Lower lobe of right lung (tissue), 2 donors: ENCODE data around the gene UPK1B. TPM values are rescaled to one million over a fixed set of nuclear protein-coding genes. Genes with fewer than 3 reads are reported as not detected.

Source experiments
- ATAC-seq, 2 donors: fragments of 200-7000 bp; cut with Tn5 transposase; one replicate each; pipeline ENCODE4 v1.9.1; 2020 to 2022; ENCODE audit warnings: mild to moderate bottlenecking in 2 of 2, moderate library complexity in 2 of 2
- DNase-seq: peaks from one replicate; pipeline ENCODE4 v3.0.0-alpha.2; 2020
- H3K27ac ChIP-seq: fragments of 200-600 bp; one replicate; pipeline ENCODE4 v1.8.0; 2022
- H3K27me3 ChIP-seq: fragments of 200-600 bp; one replicate; pipeline ENCODE4 v1.8.0; 2022; ENCODE audit warnings: low read depth
- H3K36me3 ChIP-seq: fragments of 200-600 bp; one replicate; pipeline ENCODE4 v1.8.0; 2022; ENCODE audit warnings: mild to moderate bottlenecking
- H3K4me1 ChIP-seq: fragments of 200-600 bp; one replicate; pipeline ENCODE4 v1.8.0; 2022
- H3K4me3 ChIP-seq: fragments of 200-600 bp; one replicate; pipeline ENCODE4 v1.8.0; 2022; ENCODE audit warnings: mild to moderate bottlenecking
- H3K9me3 ChIP-seq: fragments of 200-600 bp; one replicate; pipeline ENCODE4 v1.8.0; 2022
- CTCF ChIP-seq: fragments of 200-600 bp; IDR thresholded peaks from one replicate; pipeline ENCODE4 v1.8.0; 2022; ENCODE audit warnings: antibody characterized with exemption, mild to moderate bottlenecking
- intact Hi-C: fragments of 100-400 bp; cut with DNase I; formaldehyde crosslinking; loops from one replicate; pipeline ENCODE4 v1.11.0; 2022
- total RNA-seq: library from RNA; stranded (reverse); fragmentation: NEBNext Ultra II Directional; extraction: Animal tissue kit (Norgen Biotek cat#: 25700); gene quantifications from one replicate; pipeline ENCODE4 v1.2.1, GENCODE V29; 2021
- donor health status: DM: no; HTN: yes; CAD: no; lungs with severe emphysema.

UPK1B gene
- total RNA-seq, 1 donor from 2014 or later = not detected

- H3K9me3 ChIP-seq = no peaks in the 10 kb centered on the region
- TF ChIP-seq CTCF = no peak
- H3K4me1 ChIP-seq = no peaks in the 10 kb centered on the region
- H3K27me3 ChIP-seq = no peaks in the 10 kb centered on the region
- H3K27ac ChIP-seq = no peak overlapping the region
- H3K36me3 ChIP-seq = no peaks in the 10 kb centered on the region
- no peak for ATAC-seq
- DNase-seq = no peak
- intact Hi-C loops = no loop called here
- no peak overlapping the region for H3K4me3 ChIP-seq
Measured at GRCh38 chr3:119195151-119195476, 21.7 kb downstream of the UPK1B start.

- DNase-seq = no peak
- ATAC-seq = no peak
Measured at GRCh38 chr3:119195911-119196310, 22.5 kb downstream of the UPK1B start.

DNA sequence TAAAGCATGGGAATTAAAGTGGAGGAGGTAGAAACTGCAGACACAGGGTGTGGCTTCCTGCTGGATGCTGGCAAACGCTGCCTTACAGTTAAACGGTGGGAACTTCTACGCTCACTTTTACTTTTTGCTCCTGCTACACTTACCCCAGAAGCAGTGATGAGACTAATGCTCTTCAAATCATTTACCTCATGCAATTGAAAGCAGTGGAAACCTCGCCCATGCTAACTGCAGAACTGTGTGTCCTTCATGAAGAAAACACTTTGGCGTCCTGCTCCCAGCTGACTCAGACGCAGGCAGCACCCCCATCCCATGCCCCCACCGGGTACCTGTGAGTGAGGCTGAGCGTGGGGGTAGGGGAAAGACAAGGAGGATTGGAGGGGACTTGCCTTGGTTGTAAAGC, 31.8 kb downstream of the UPK1B start:
- no peak overlapping the region for H3K4me3 ChIP-seq
- intact Hi-C loops = no loop called here
- H3K27ac ChIP-seq = no peak overlapping the region
- ATAC-seq = no peak
- H3K9me3 ChIP-seq = no peaks in the 10 kb centered on the region
- DNase-seq = no peak
- no peaks in the 10 kb centered on the region for H3K27me3 ChIP-seq
- H3K4me1 ChIP-seq = peaks cover 10% of the 10 kb centered on the region
- no peak for TF ChIP-seq CTCF
- peaks cover 9% of the 10 kb centered on the region for H3K36me3 ChIP-seq

More at GRCh38 chr3:119195911-119196310, 22.5 kb downstream of the UPK1B start:
- Histone ChIP-seq H3K4me1 (no peaks in the 10 kb centered on the region), H3K27me3 (no peaks in the 10 kb centered on the region), H3K4me3 (no peak overlapping the region), H3K27ac (no peak overlapping the region), H3K36me3 (no peaks in the 10 kb centered on the region), H3K9me3 (no peaks in the 10 kb centered on the region)
- intact Hi-C loops = no loop called here
- no peak for TF ChIP-seq CTCF

DNA sequence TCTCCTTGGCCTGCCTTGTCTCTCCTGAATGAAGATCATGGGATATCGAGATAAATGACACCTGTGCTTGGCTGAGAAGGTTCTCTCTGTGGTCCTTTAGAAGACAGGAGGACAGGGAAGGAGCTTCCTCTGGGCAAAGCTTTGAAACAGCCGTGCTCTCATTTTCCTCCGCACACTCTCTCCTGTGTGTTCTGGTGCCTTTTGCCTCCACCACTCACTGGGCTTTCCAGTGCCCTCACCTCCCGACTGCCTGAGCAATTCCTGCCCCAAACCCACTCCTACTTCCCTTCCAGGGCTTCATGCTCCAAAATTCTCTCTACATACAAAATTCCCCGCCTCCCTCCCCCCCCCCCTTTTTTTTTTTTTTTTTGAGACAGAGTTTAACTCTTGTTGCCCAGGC, 32.3 kb downstream of the UPK1B start:
- Histone ChIP-seq H3K4me1 (peaks cover 10% of the 10 kb centered on the region), H3K9me3 (no peaks in the 10 kb centered on the region), H3K27me3 (no peaks in the 10 kb centered on the region), H3K36me3 (peaks cover 12% of the 10 kb centered on the region), H3K4me3 (no peak overlapping the region), H3K27ac (no peak overlapping the region)
- DNase-seq = no peak
- no peak for TF ChIP-seq CTCF
- no peak for ATAC-seq
- intact Hi-C loops = no loop called here

DNA sequence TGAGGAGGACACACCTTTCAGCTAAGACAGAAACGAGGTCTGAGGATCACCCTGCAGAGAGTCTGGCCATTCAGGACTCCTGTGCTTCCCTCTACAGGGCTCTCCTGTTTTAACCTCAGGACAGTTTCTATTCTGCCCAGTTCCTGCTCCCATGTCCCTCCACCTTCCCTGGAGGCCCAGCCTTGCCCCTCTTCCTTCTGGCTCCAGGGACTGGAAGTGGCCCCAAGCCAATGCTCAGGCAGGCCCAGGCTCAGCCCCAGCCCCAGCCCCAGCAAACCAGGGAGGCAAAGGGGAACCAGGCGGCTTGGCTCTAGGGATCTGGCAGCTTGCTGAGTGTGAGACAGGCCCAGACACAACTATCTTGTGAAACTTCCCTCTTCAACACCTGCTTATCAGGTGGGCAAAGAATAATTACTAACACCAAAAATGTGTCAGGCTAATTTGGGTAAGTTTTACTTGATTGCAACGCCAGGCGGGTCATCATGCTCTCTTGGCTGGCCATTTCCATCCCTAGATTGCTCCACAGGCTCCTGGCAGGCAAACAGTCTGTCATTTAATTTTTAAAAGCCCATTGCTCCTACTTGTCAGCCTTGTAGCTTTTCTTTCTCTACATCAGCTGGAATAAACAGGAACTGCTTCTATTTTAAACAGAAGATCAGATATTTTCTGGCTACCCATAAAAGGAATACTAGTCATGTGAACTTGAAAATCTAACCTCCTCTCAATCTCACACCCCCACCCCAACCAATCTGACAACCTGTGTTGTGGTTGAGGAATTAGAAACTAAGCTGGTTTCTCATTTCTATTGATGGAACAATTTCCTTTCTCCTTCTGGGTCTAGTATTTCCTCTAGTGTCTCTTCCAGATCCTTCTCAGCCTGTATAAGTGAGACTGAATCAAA, 33.5 kb downstream of the UPK1B start:
- Histone ChIP-seq H3K36me3 (peaks cover 23% of the 10 kb centered on the region), H3K4me3 (no peak overlapping the region), H3K27ac (no peak overlapping the region), H3K9me3 (no peaks in the 10 kb centered on the region), H3K4me1 (peaks cover 10% of the 10 kb centered on the region), H3K27me3 (no peaks in the 10 kb centered on the region)
- DNase-seq (no peak), ATAC-seq (peak in 1 of 2 donors; percentile 24)
- intact Hi-C loops = no loop called here
- TF ChIP-seq CTCF = no peak
